Urothelium cell line (cell line): Measurements from ENCODE around the gene SERBP1.
A peak's percentile ranks its signal among the peaks of the same experiment; 100 is the strongest.
"Not testable (repeated sequence)": the region's sequence is repeated elsewhere in the genome, so short reads cannot be mapped to it uniquely, and the experiment has no call there.

ENCODE experiments used
- DNase-seq: peaks from one replicate; pipeline ENCODE4 v3.0.0; 2011; ENCODE audit warnings: low spot score, mixed read lengths
- FAIRE-seq: peaks from 2 replicates; lab custom pipeline; 2011; peaks lifted over from hg19 to GRCh38; lab: Jason Lieb, UNC

Gene SERBP1

DNA sequence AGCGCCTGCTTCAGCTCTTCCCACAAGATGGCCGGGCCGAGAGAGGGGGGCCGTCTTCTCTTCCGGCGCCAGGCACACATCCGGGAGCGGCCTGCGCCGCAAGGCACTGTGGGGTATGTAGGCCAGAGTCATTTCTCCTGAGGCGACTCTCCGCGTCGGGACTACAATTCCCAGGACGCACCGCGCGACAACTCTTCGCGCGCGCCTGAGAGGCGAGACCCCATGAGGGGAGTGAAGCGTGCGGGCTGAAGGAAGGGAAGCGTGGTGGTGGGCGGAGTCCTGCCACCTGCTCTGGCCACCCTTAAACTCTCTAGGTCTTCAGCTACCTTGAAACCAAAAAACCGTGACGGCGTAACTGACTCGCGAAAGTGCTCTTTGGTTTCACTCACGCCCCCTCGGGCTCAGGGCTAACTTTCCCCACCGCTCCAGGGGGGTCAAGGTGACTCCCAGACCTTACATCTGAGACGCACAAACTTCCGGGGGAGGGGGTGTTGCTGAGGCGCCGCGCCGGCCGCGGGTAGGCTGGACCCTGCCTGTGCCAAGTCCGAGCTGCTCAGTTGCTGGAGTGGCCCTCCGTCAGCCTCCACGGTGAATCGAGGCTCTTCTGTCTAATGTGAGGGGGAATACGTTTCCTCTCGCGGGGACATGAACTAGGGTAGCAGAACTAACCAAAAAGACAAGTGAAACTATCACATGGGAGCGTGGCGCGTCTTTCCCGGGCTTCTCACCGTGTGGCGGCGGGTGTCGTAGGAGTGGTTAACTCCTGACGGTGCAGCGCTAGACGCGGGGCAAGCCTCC lies at the start of gene SERBP1:
SERBP1 (minus strand) TSS at position 45 of the 798 bp plus-strand sequence. CDS start 102 bp downstream, outside the sequence.
- peak; percentile 88 for FAIRE-seq

GRCh38 chr1:67479146-67479891 lies 49.1 kb upstream of the SERBP1 start:
- DNase-seq: peak; percentile 28
- FAIRE-seq: no peak

More for the DNA sequence above, at the start of gene SERBP1:
- peak; percentile 96 for DNase-seq

DNA sequence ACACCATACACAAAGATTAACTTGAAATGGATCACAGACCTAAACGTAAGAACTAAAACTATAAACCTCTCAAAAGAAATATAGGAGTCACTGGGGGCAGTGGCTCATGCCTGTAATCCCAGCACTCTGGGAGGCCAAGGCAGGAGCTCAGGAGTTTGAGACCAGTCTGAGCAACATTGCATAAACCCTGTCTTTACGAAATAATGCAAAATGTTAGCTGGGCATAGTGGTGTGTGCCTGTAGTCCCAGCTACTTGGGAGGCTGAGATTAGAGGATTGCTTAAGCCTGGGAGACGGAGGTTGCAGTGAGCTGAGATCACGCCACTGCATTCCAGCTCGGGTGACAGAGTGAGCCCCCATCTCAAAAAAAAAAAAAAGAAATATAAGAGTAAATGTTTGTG lies 46.7 kb upstream of the SERBP1 start:
- DNase-seq (no peak), FAIRE-seq (no peak)

DNA sequence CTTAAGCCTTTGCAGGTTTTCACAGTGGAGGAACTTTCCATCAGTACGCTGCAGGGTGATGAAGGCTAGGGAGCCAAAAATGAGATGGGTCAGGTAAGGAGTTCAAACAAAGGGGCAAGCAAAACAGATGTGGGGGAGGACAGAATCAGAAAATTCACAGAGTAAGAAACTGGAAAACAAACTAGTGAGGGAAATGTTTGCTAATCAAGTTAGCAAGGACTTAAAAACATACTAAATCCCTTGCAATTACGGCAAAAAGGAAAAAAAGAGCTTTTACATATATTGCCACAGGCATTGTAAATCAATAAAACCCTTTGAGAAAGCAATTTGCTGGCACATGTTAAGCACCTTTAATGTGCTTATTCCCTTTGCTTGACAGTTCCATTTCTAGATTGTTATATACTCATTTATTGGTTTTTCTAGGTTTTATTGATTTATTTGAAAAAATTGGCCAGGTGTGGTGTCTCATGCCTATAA lies 45.8 kb upstream of the SERBP1 start:
- DNase-seq: no peak
- FAIRE-seq: no peak

GRCh38 chr1:67472056-67472455 lies 41.9 kb upstream of the SERBP1 start:
- no peak for DNase-seq
- FAIRE-seq: no peak

- FAIRE-seq: no peak
These were observed 39.2 kb upstream of the SERBP1 start for GRCh38 chr1:67469431-67469830.

DNA sequence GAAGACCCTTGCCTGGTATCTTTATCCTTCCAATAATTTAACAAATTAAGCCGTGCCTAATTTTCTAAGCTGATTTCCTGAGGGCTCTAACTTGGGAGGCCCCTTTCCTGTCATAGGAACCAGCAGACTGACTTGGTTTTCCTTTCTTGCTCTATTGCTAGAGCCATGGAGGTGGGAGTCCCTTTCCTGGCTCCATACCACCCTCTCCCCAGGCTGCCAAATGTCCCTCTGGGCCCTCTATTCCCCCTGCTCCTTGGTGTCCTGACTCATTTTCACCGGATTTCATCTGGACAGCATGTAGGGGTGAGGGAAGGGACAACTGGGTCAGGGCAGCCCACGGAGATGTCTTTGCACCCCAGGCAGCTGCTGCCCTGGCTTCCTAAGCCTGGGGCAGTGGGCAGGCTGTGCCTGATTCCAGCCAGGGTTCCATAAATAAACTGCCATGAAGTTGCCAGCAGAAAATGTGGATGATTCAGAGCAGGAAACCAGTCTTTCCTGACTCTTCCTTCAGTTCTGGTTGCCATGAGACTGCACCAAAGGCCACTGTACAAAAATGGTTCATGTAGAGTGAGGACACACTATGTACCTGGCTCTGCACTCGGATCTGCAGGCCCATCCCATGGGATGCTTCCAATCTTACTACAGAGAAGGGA lies 38.0 kb upstream of the SERBP1 start:
- DNase-seq (no peak), FAIRE-seq (no peak)

More at GRCh38 chr1:67469431-67469830, 39.2 kb upstream of the SERBP1 start:
- no peak for DNase-seq

DNA sequence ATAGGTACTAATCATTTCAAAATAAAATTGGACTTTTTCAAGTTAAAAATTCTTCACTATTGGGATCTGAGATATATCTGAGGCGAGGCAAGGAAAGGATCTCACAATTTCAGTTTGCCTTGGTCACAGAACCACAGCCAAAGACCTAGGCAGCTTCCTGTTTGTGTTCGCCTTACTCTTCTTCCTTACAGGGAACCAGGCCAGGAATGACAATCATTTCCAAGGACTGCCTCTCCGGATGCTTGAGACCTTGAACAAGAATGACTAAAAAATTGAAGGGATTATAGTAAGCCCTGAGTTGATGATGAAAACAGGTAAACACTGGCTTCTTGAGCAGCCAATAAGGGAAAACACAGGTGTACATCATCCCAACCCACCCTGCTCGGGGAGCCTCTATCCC lies 35.2 kb upstream of the SERBP1 start:
- FAIRE-seq (no peak), DNase-seq (no peak)

DNA sequence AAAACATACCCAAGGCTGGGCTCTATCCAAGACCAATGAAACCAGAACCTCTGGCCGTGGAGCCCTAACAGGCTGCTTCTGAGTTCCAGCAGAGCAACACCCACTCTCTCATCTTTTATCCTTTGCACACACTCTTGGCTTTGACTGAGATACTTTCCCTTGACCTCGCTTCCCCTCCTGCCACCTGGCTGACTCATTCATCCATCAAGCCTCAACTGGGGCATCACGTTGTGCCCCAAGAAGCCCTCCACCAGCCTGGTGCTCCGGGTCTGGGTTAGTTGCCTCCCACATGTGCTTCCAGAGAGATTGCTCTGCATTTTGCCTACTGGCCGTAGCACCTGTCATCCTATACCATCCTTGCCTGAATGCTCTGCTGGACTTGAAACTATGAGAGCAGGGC lies 34.5 kb upstream of the SERBP1 start:
- no peak for DNase-seq
- FAIRE-seq: no peak

- no peak for FAIRE-seq
- no peak for DNase-seq
These were observed 33.9 kb upstream of the SERBP1 start for GRCh38 chr1:67464058-67464457.

- FAIRE-seq: no peak
These were observed 33.2 kb upstream of the SERBP1 start for GRCh38 chr1:67463298-67463955.

DNA sequence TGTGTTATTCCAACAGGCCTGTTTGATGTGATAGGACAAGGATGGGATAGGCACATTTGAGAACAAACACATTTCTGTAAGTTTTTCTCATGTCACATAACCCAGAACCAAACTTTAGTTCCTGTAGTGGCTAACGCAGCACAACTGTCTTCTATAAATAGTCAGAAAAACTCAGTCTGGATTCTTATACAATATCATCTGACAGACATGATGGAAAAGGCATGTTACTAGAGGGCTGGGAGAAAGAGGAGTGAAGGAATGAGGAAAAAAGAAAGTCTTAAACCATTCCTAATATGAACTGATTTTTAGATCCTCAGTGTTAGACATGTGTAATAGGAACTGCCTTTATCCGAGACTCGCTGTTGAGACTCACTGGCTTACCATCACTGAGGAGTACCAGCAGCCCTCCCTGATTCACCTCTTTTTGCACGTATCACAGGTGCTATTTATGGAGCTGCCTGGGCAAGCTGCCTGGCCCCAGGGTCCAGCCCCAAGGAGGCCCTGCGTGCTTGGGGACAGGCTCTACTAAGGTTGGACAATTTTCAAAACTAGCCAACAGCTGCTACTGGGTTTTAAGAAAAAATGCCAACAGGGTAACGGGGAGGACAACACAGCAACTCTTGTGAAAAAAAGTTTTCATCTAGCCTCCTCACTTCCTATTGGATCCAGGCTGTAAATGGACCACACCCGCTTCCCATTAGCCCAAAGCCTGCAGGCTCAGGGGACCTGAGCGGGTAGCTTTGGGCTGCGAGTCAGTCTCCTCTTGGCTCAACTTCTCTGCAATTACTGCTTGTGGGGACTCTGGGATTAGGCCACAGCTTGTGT lies 30.7 kb upstream of the SERBP1 start:
- FAIRE-seq: no peak
- DNase-seq: no peak

More at GRCh38 chr1:67463298-67463955, 33.2 kb upstream of the SERBP1 start:
- no peak for DNase-seq

- DNase-seq (no peak), FAIRE-seq (no peak)
These were observed 28.9 kb upstream of the SERBP1 start for GRCh38 chr1:67459068-67459467.

DNA sequence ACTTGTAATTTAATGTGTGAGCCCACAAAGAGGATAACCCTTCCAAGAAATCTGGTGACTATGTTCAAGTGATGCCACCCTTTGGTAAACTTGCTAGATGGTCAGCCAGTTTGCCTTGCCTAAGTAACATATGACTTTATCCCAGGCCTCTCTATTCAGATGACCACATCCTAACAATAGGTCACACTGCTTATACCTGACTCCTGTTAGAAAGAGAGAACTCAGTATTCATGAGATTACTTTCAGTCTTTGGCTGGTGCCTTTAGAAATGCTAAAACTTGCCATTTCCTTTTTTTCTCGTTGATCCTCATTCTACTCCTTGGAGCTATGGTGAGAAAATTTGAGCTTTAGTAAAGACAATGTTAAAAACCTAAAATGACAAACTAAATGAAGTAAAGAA lies 28.5 kb upstream of the SERBP1 start:
- DNase-seq: no peak
- FAIRE-seq: no peak

- DNase-seq (no peak), FAIRE-seq (no peak)
These were observed 27.0 kb upstream of the SERBP1 start for GRCh38 chr1:67457247-67457646.

DNA sequence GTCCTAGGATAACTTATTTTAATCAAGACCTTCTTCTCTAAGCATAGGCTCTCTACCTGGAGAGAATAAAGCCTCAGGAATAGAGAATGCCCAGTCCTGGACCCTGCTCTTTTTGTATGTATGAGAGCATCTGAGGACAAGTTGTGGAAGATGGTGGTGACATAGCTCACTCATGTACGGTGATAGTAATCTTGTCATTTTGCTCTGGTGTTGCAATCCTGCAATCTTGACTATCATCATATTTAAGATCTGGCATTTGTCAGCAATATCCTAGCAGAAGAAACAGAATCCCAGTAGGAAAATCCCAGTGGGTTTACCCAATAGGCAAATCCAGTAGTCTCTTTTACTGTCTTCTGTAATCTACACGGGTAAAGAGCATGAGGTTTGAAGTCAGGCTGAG lies 21.6 kb upstream of the SERBP1 start:
- DNase-seq (no peak), FAIRE-seq (no peak)

- FAIRE-seq: no peak
These were observed 21.2 kb upstream of the SERBP1 start for GRCh38 chr1:67451356-67451755.

GRCh38 chr1:67446893-67447292 lies 16.7 kb upstream of the SERBP1 start:
- no peak for DNase-seq
- no peak for FAIRE-seq

More at GRCh38 chr1:67451356-67451755, 21.2 kb upstream of the SERBP1 start:
- no peak for DNase-seq

DNA sequence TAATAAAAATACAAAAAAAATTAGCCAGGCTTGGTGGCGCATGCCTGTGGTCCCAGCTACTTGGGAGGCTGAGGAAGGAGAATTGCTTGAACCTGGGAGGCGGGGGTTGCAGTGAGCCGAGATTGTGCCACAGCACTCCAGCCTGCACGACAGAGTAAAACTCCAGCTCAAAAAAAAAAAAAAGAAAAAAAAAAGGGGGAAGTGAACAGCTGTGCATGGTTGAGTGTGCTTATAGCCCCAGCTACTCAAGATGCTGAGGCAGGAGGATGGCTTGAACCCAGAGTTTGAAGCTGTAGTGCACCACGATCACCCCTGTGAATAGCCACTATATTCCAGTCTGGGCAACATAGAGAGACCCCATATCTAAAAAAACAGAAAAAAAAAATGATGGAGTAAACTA lies 15.8 kb upstream of the SERBP1 start:
- not testable (repeated sequence) for DNase-seq, FAIRE-seq

DNA sequence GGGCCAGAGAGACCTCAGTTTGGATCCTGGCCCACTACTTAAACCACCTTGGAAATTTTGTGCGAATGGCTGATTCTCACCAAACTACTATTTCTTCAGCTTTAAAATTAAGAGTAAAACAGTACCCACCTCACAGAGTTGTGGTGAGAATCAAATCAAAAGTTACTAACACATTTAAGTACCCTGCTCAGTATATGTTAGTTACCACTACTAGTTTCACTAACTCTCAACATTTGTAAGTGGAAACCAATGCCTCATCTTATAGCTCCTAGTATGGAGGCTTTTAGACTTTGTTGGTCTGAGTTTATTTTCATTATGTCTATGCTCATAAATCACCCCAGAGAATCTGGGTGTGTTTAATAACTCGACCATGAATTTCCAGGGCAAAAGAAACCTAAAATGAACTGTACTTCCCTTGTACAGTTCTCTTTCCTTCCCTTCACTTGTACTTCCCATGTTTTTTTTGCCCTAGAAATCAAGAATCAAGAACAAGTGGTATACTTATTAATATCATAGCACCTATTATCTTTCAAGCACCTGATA lies 11.6 kb upstream of the SERBP1 start:
- no peak for FAIRE-seq
- no peak for DNase-seq
